Loucy (cell line): Measurements from ENCODE around the gene TPO.

Source experiments
- CTCF ChIP-seq: fragments of 200-600 bp; sonication (generic); conservative IDR thresholded peaks from 2 replicates; pipeline ENCODE4 v1.5.1; 2014; ENCODE audit warnings: mild to moderate bottlenecking, antibody characterized with exemption, low read length
- EZH2phosphoT487 ChIP-seq: fragments of 200-600 bp; IDR thresholded peaks from 2 replicates; pipeline ENCODE4 v1.6.1; 2018; ENCODE audit warnings: antibody characterized with exemption, mild to moderate bottlenecking, moderate library complexity, borderline replicate concordance

- TF ChIP-seq EZH2phosphoT487 (no peak), CTCF (no peak)
These were observed 43.4 kb upstream of the TPO start for GRCh38 chr2:1369905-1370304.
